Upper lobe of left lung (tissue), 4 donors: ENCODE results near the gene WFIKKN1.

Experiments
- CTCF ChIP-seq, 6 experiments: fragments of 450-650 bp in 4 of 6; fragments of 200-600 bp in 2 of 6; sonication (generic) in 2 of 6; IDR thresholded peaks; one replicate each; pipeline ENCODE4 v1.5.1; 2016 to 2019; ENCODE audit warnings: antibody characterized with exemption in 6 of 6
- EP300 ChIP-seq, 4 donors: sonication (generic); formaldehyde crosslinking; IDR thresholded peaks; one replicate each; pipeline ENCODE4 v1.5.1; 2017; ENCODE audit warnings: antibody characterized with exemption in 4 of 4, control low read depth in 2 of 4

GRCh38 chr16:675884-676564 is 45.2 kb downstream of the WFIKKN1 start:
- TF ChIP-seq CTCF (IDR thresholded peaks at IDR 0.05) (no peak), EP300 (IDR thresholded peaks at IDR 0.05) (no peak)
